Transverse colon (tissue), 4 donors: ENCODE measurements around the gene CDK11B.

Experiments
- POLR2A ChIP-seq: fragments of 450-650 bp; IDR thresholded peaks from one replicate; pipeline ENCODE4 v1.6.1; 2016; ENCODE audit warnings: antibody characterized with exemption, mild to moderate bottlenecking, moderate library complexity
- POLR2AphosphoS5 ChIP-seq, 3 donors: sonication (generic); formaldehyde crosslinking; IDR thresholded peaks; one replicate each; pipeline ENCODE4 v1.6.1; 2016; ENCODE audit warnings: antibody characterized with exemption in 3 of 3
- TF ChIP-seq, protein P1 (sequence below), 5 experiments: fragments of 200-600 bp in 3 of 5; fragments of 450-650 bp in 2 of 5; sonication (generic) in 3 of 5; IDR thresholded peaks; 1 replicate in 2 of 5; 2 replicates in 3 of 5; pipeline ENCODE4 v1.5.1; 2016 to 2017; ENCODE audit warnings: antibody characterized with exemption in 5 of 5, inconsistent platforms in 3 of 5, mild to moderate bottlenecking in 2 of 5, moderate library complexity in 1 of 5

DNA sequence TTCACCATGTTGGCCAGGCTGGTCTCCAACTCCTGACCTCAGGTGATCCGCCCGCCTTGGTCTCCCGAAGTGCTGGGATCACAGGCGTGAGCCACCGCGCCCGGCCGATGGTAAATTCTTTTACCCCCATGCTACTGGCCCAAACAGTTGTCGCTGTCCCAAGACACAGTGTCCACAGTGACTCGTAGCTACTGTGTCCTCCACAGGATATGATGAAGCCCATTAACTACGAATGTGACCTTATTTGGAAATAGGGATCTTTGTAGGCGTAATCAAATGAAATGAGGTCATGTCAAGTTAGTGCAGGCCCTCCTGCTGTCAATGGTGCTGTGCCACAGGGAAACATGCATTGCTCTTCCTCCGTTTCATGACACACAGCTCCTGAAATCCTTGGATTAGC is 67.4 kb downstream of the CDK11B start:
- TF ChIP-seq POLR2A (no peak), POLR2AphosphoS5 (IDR thresholded peaks at IDR 0.05) (no peak)
- TF ChIP-seq, protein P1, sequence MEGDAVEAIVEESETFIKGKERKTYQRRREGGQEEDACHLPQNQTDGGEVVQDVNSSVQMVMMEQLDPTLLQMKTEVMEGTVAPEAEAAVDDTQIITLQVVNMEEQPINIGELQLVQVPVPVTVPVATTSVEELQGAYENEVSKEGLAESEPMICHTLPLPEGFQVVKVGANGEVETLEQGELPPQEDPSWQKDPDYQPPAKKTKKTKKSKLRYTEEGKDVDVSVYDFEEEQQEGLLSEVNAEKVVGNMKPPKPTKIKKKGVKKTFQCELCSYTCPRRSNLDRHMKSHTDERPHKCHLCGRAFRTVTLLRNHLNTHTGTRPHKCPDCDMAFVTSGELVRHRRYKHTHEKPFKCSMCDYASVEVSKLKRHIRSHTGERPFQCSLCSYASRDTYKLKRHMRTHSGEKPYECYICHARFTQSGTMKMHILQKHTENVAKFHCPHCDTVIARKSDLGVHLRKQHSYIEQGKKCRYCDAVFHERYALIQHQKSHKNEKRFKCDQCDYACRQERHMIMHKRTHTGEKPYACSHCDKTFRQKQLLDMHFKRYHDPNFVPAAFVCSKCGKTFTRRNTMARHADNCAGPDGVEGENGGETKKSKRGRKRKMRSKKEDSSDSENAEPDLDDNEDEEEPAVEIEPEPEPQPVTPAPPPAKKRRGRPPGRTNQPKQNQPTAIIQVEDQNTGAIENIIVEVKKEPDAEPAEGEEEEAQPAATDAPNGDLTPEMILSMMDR (IDR thresholded peaks at IDR 0.05) = no peak
